GM12872 (cell line): ENCODE results near the gene DMD.

ENCODE experiments used
- CTCF ChIP-seq: IDR thresholded peaks from 3 replicates; pipeline ENCODE4 v1.5.1; 2011; ENCODE audit warnings: low read depth, mild to moderate bottlenecking, low read length, moderate library complexity; ENCODE audit not compliant: insufficient read depth

DMD gene

DNA sequence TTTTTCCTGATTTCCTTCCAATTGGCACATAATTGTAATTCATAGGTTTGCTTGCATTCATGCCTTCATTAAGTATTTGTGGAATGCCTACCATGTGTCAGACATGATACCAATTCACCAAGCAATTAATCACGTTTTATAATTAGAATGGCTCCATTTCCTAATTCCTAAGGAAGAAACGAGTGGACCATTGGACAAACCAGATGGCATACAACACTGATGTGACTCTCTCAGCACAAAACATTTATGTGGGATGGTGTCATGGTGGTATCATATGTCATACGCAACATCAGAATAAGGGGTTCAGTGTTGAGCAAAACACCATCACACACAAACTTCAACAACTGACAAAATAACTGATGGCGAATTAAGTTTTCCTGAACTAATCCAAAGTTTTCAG, 502.8 kb downstream of the DMD start:
- TF ChIP-seq CTCF, result no peak

- TF ChIP-seq CTCF, result no peak
These were observed 524.0 kb downstream of the DMD start for GRCh38 chrX:32687379-32687778.

- no peak for TF ChIP-seq CTCF
These were observed 532.9 kb downstream of the DMD start for GRCh38 chrX:32678487-32678886.

- no peak for TF ChIP-seq CTCF
These were observed 538.2 kb downstream of the DMD start for GRCh38 chrX:32673193-32673592.

- no peak for TF ChIP-seq CTCF
These were observed 548.8 kb downstream of the DMD start for GRCh38 chrX:32662516-32662915.

DNA sequence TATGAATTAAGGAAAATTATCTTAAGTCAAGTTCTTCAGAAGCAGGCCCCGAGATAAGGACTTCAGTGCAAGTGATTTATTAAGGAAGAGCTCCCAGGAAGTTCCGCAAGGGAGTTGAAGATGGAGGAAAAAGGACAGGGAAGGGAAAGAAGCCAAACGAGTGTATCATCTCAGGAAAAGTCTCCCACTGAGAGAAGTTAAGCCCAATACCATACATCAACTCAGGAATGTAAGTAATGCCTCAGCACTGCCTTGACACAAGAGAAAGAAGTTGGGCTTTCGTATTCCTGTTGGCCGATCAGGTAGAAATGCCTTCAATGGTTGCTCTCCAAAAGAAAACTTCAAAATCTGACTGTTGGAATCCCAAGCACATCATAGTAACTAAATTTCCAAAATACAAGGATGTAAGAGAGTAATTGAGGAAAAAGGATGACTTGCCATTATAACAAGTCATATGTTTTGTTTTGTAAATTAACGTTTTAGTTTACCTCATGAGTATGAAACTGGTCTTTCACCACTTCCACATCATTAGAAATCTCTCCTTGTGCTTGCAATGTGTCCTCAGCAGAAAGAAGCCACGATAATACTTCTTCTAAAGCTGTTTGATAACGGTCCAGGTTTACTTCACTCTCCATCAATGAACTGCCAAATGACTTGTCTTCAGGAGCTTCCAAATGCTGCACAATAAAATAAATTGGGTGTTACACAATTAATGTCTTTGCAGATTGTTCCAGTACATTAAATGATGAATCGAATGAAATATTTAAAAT, 566.7 kb downstream of the DMD start:
- no peak for TF ChIP-seq CTCF

- no peak for TF ChIP-seq CTCF
These were observed 569.1 kb downstream of the DMD start for GRCh38 chrX:32642283-32642682.
